GM12864 (cell line): ENCODE measurements around the gene GSDME.

Source experiments
- DNase-seq: peaks from one replicate; pipeline ENCODE4 v3.0.0-alpha.2; 2011; ENCODE audit warnings: low read depth
- H3K4me3 ChIP-seq: 2 replicates; pipeline ENCODE4 v1.5.1; 2011; ENCODE audit warnings: mild to moderate bottlenecking, low read depth, low read length, control low read depth
- CTCF ChIP-seq: IDR thresholded peaks from 2 replicates; pipeline ENCODE4 v1.5.1; 2011; ENCODE audit warnings: low read depth, mild to moderate bottlenecking, moderate library complexity, low read length, control low read depth, inconsistent platforms; ENCODE audit errors: missing control alignments

GSDME gene

DNA sequence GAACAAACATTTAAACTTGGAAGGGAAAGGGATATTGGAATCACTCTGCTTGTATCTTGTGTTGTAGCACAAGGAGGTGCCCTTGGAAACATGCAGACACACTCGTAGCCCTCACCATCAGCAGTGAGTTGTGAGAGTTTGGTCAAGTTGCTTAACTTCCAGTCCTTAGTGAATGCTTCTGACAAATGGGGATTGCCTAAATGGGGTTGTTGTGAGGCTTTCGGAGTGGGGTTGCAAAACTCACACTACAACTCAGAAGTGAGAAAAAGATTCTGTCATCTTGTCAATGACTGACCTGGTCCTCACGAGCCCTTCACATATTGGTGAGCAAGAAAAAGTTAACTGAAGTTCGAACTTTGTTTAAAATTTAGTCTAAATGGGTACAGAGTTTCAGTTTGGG is 29.0 kb upstream of the GSDME start:
- H3K4me3 ChIP-seq, result no peak overlapping the region
- TF ChIP-seq CTCF, result no peak
- DNase-seq, result no peak

GRCh38 chr7:24784277-24784676 is 27.0 kb upstream of the GSDME start:
- no peak for DNase-seq
- TF ChIP-seq CTCF, result no peak
- H3K4me3 ChIP-seq, result no peak overlapping the region

DNA sequence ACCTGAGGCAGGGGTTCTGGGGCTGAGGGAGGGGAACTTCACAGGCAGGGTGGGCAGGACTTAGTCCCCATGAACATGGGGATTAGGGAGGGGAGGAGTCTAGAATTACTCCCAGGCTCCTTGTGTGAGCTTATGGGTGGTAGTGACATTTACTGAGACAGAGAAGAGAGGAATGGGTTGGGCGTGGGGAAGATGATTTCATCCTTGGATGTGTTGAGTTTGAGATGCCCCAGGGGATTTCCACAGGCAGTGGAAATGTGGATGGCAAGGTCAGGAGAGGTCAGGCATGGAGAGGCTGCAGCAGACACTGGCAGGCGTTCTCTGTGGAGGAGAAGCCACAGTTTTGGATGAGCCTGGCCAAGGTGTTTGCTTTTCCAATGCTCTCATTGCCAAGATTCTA is 26.4 kb upstream of the GSDME start:
- TF ChIP-seq CTCF, result no peak
- no peak for DNase-seq
- no peak overlapping the region for H3K4me3 ChIP-seq

- TF ChIP-seq CTCF, result no peak
- H3K4me3 ChIP-seq, result no peak overlapping the region
- no peak for DNase-seq
These were observed 23.8 kb upstream of the GSDME start for GRCh38 chr7:24781106-24781505.

DNA sequence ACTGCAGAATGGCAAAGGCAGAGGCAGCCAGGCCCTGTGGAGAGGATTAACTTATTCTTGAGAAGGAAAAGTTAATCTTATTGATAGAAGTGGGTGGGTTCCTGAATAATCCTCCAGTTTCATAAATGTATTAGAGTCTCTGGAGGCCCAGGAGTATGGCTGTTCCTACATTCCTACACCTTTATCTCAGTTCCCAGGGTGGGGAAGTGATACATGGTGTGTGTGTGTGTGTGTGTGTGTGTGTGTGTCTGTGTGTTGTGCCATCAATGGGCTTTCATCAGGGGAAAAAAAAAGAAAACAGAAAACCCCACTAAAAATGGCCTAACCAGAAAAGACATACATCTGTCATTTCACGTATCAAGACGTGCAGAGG is 22.0 kb upstream of the GSDME start:
- no peak for TF ChIP-seq CTCF
- DNase-seq, result no peak
- no peak overlapping the region for H3K4me3 ChIP-seq

GRCh38 chr7:24778543-24779282 is 21.4 kb upstream of the GSDME start:
- peak; percentile 60 for DNase-seq
- TF ChIP-seq CTCF, result no peak
- no peak overlapping the region for H3K4me3 ChIP-seq

GRCh38 chr7:24777806-24778205 is 20.5 kb upstream of the GSDME start:
- DNase-seq, result no peak
- H3K4me3 ChIP-seq, result no peak overlapping the region
- no peak for TF ChIP-seq CTCF
